Right lobe of liver (tissue), 6 donors: ENCODE measurements around the gene DCTN4. TPM values are rescaled to one million over a fixed set of nuclear protein-coding genes. Genes with fewer than 3 reads are reported as not detected.

Source experiments
- ATAC-seq, 4 donors: fragments of 200-7000 bp; cut with Tn5 transposase; one replicate each; pipeline ENCODE4 v1.9.1; 2020; ENCODE audit warnings: mild to moderate bottlenecking in 4 of 4, moderate library complexity in 4 of 4
- DNase-seq, 3 donors: peaks; one replicate each; pipeline ENCODE4 v3.0.0-alpha.2; 2020
- H3K27ac ChIP-seq, 3 donors: fragments of 200-600 bp; one replicate each; pipeline ENCODE4 v1.8.0; 2022
- H3K27me3 ChIP-seq, 2 donors: fragments of 200-600 bp; one replicate each; pipeline ENCODE4 v1.8.0; 2022
- H3K36me3 ChIP-seq, 4 donors: fragments of 200-600 bp; sonication (generic) in 1 of 4; one replicate each; pipeline versions ENCODE4 v1.5.1 to v1.8.0; 2017 to 2022; ENCODE audit warnings: control low read depth in 1 of 4
- H3K4me1 ChIP-seq, 4 donors: fragments of 200-600 bp; sonication (generic) in 1 of 4; one replicate each; pipeline versions ENCODE4 v1.5.1 to v1.8.0; 2017 to 2022; ENCODE audit warnings: control low read depth in 1 of 4
- H3K4me3 ChIP-seq, 3 donors: fragments of 200-600 bp; one replicate each; pipeline ENCODE4 v1.8.0; 2022
- H3K9me3 ChIP-seq, 4 donors: fragments of 200-600 bp; sonication (generic) in 1 of 4; one replicate each; pipeline versions ENCODE4 v1.5.1 to v1.8.0; 2017 to 2022; ENCODE audit warnings: control low read depth in 1 of 4
- CTCF ChIP-seq, 4 donors: fragments of 200-600 bp in 3 of 4; fragments of 450-650 bp in 1 of 4; IDR thresholded peaks; one replicate each; pipeline versions ENCODE4 v1.5.1 to v1.8.0; 2016 to 2022; ENCODE audit warnings: antibody characterized with exemption in 4 of 4, mild to moderate bottlenecking in 2 of 4
- POLR2A ChIP-seq: fragments of 450-650 bp; IDR thresholded peaks from one replicate; pipeline ENCODE4 v1.6.1; 2017; ENCODE audit warnings: antibody characterized with exemption, mild to moderate bottlenecking
- WGBS: methylation state at CpG from one replicate; pipeline ENCODE4 v1.1.6; 2018; ENCODE audit warnings: low coverage, low lambda C conversion rate; ENCODE audit not compliant: insufficient coverage; ENCODE audit errors: missing lambda C conversion rate; 5-methylcytosine and 5-hydroxymethylcytosine counted together
- intact Hi-C, 2 donors: fragments of 100-400 bp; cut with DNase I; formaldehyde crosslinking; loops; one replicate each; pipeline versions ENCODE4 v1.11.2 to v1.14.1; 2022
- total RNA-seq, 6 experiments: library from RNA; depleted of rRNA in 2 of 6; stranded (reverse); fragments of >200 nt in 2 of 6; fragmentation: NEBNext Ultra II Directional in 3 of 6; extraction: Animal tissue kit (Norgen Biotek cat#: 25700) in 3 of 6; gene quantifications; one replicate each; pipeline versions ENCODE4 v1.1.0 to v1.2.4, GENCODE V29; 2016 to 2023
- donor health status: DM: no; HTN: yes; CAD: no.
- donor health status: DM: no; HTN: no; CAD: no.
- donor health status: DM: no; HTN: no; CAD: no.
- donor health status: DM: no; HTN: yes; CAD: no.
- donor health status: DM: no; HTN: yes; CAD: no.

The DCTN4 gene
- total RNA-seq, 6 experiments from 2014 or later = 25.2 to 30.5 (median 27.6) TPM

- Histone ChIP-seq H3K9me3 (no peaks in the 10 kb centered on the region), H3K27ac (no peak overlapping the region), H3K4me3 (no peak overlapping the region), H3K4me1 (peaks cover 0 to 23% (median 5%) of the 10 kb centered on the region in 4 donors), H3K36me3 (no peaks in the 10 kb centered on the region), H3K27me3 (no peaks in the 10 kb centered on the region)
- DNase-seq = peak in 1 of 3 donors; percentile 35
- TF ChIP-seq POLR2A (no peak), CTCF (IDR thresholded peaks at IDR 0.05) (no peak)
- WGBS = 64% methylated on average over 4 of the region's 4 CpGs
- intact Hi-C loops = no loop called here
- no peak for ATAC-seq
These were observed 98.5 kb downstream of the DCTN4 start for GRCh38 chr5:150660108-150660831.

GRCh38 chr5:150659360-150660107 is 99.3 kb downstream of the DCTN4 start:
- H3K36me3 ChIP-seq = no peaks in the 10 kb centered on the region
- ATAC-seq (no peak), DNase-seq (peak in 1 of 3 donors; percentile 39)
- no peak overlapping the region for H3K27ac ChIP-seq
- no peaks in the 10 kb centered on the region for H3K27me3 ChIP-seq
- intact Hi-C loops = loop anchor here in 1 of 2 donors (5.0 kb wide), 1 partner anchor 97 kb away; no protein-coding TSS in a partner anchor
- peaks cover 0 to 23% (median 5%) of the 10 kb centered on the region in 4 donors for H3K4me1 ChIP-seq
- H3K4me3 ChIP-seq = no peak overlapping the region
- WGBS = 79% methylated on average over 5 of the region's 11 CpGs
- no peaks in the 10 kb centered on the region for H3K9me3 ChIP-seq
- TF ChIP-seq CTCF (IDR thresholded peaks at IDR 0.05) (no peak), POLR2A (no peak)

GRCh38 chr5:150658699-150659265 is 100.0 kb downstream of the DCTN4 start:
- 36% methylated on average over 1 of the region's 3 CpGs for WGBS
- H3K27ac ChIP-seq = no peak overlapping the region

More at GRCh38 chr5:150658699-150659265, 100.0 kb downstream of the DCTN4 start:
- Histone ChIP-seq H3K9me3 (no peaks in the 10 kb centered on the region), H3K36me3 (no peaks in the 10 kb centered on the region), H3K27me3 (no peaks in the 10 kb centered on the region), H3K4me1 (peaks cover 0 to 23% (median 5%) of the 10 kb centered on the region in 4 donors), H3K4me3 (no peak overlapping the region)
- intact Hi-C loops = loop anchor here in 1 of 2 donors (5.0 kb wide), 1 partner anchor 96 kb away; no protein-coding TSS in a partner anchor
- ATAC-seq (peak in 2 of 4 donors; percentile 2 to 5), DNase-seq (no peak)
- TF ChIP-seq CTCF (IDR thresholded peaks at IDR 0.05) = no peak
- no peak for TF ChIP-seq POLR2A

Other genes with a start within 250 kb of the DCTN4 start
- 10 to 100 TPM; 23.4 to 51.8 (median 35.6) TPM for gene SYNPO, start 118.4 kb downstream of the DCTN4 start, total RNA-seq
- under 1 TPM in 3 of 6 experiments, not detected in 3; 0.09 to 0.25 (median 0.12) TPM for gene MYOZ3, start 97.8 kb downstream of the DCTN4 start, total RNA-seq
- gene RBM22, start 58.0 kb downstream of the DCTN4 start, total RNA-seq = 10 to 100 TPM; 12.3 to 19.4 (median 17.7) TPM
- 1 to 10 TPM; 1.3 to 8.7 (median 3.6) TPM for gene SMIM3, start 19.7 kb upstream of the DCTN4 start, total RNA-seq
- gene IRGM, start 87.5 kb upstream of the DCTN4 start, total RNA-seq = not detected
- 1 to 10 TPM in 1 of 6 experiments, under 1 TPM in 5; 0.18 to 1.0 (median 0.58) TPM for gene ZNF300, start 146.0 kb upstream of the DCTN4 start, total RNA-seq